Neural crest cell (in vitro differentiated cells): ENCODE results near the gene ADGRF1. TPM values are rescaled to one million over a fixed set of nuclear protein-coding genes. Genes with fewer than 3 reads are reported as not detected.

ENCODE experiments used
- DNase-seq: peaks from one replicate; pipeline ENCODE4 v3.0.0; 2021; ENCODE audit warnings: low read depth, mixed read lengths, low spot score
- H3K27ac Mint-ChIP-seq: one replicate; pipeline ENCODE4 v1.8.0; 2021; ENCODE audit warnings: mild to moderate bottlenecking, mixed read lengths; ENCODE audit not compliant: unreplicated experiment
- H3K27me3 Mint-ChIP-seq: 2 replicates; pipeline ENCODE4 v1.8.0; 2021; ENCODE audit warnings: low read depth, mild to moderate bottlenecking, mixed read lengths
- H3K36me3 Mint-ChIP-seq: 2 replicates; pipeline ENCODE4 v1.8.0; 2021; ENCODE audit warnings: low read depth, mild to moderate bottlenecking, mixed read lengths
- H3K4me1 Mint-ChIP-seq: 2 replicates; pipeline ENCODE4 v1.8.0; 2021; ENCODE audit warnings: mixed read lengths
- H3K4me3 Mint-ChIP-seq: one replicate; pipeline ENCODE4 v1.8.0; 2021; ENCODE audit warnings: mild to moderate bottlenecking, mixed read lengths
- H3K9me3 Mint-ChIP-seq: 2 replicates; pipeline ENCODE4 v1.8.0; 2021; ENCODE audit warnings: mixed read lengths
- CTCF ChIP-seq: fragments of 200-600 bp; sonication (generic); conservative IDR thresholded peaks from 2 replicates; pipeline ENCODE4 v1.5.0; 2021; ENCODE audit warnings: antibody characterized with exemption, mild to moderate bottlenecking
- total RNA-seq: library from RNA; stranded (reverse); gene quantifications from 2 replicates; pipeline ENCODE4 v1.2.1, GENCODE V29; 2021

Gene ADGRF1
- total RNA-seq, 1 donor from 2014 or later = 0.09 TPM

- H3K27me3 Mint-ChIP-seq = no peaks in the 10 kb centered on the region
- H3K36me3 Mint-ChIP-seq = no peaks in the 10 kb centered on the region
- H3K27ac Mint-ChIP-seq = no peak overlapping the region
- TF ChIP-seq CTCF = no peak
- no peak overlapping the region for H3K4me3 Mint-ChIP-seq
- DNase-seq = no peak
- no peaks in the 10 kb centered on the region for H3K4me1 Mint-ChIP-seq
- H3K9me3 Mint-ChIP-seq = no peaks in the 10 kb centered on the region
These were observed 77.2 kb downstream of the ADGRF1 start for GRCh38 chr6:46964716-46965519.

- Mint-ChIP-seq H3K4me1 (no peaks in the 10 kb centered on the region), H3K36me3 (no peaks in the 10 kb centered on the region), H3K27me3 (no peaks in the 10 kb centered on the region), H3K9me3 (no peaks in the 10 kb centered on the region), H3K4me3 (no peak overlapping the region), H3K27ac (no peak overlapping the region)
- no peak for TF ChIP-seq CTCF
- DNase-seq = no peak
These were observed 78.5 kb downstream of the ADGRF1 start for GRCh38 chr6:46963626-46964025.

GRCh38 chr6:46963039-46963438 is 79.1 kb downstream of the ADGRF1 start:
- TF ChIP-seq CTCF = no peak
- Mint-ChIP-seq H3K4me3 (no peak overlapping the region), H3K27ac (no peak overlapping the region), H3K9me3 (no peaks in the 10 kb centered on the region), H3K4me1 (no peaks in the 10 kb centered on the region), H3K36me3 (no peaks in the 10 kb centered on the region), H3K27me3 (no peaks in the 10 kb centered on the region)
- no peak for DNase-seq

GRCh38 chr6:46961711-46962110 is 80.4 kb downstream of the ADGRF1 start:
- Mint-ChIP-seq H3K27me3 (no peaks in the 10 kb centered on the region), H3K9me3 (no peaks in the 10 kb centered on the region), H3K27ac (no peak overlapping the region), H3K4me1 (peaks cover 1% of the 10 kb centered on the region), H3K4me3 (no peak overlapping the region), H3K36me3 (no peaks in the 10 kb centered on the region)
- no peak for TF ChIP-seq CTCF
- DNase-seq = no peak

GRCh38 chr6:46961232-46961631 is 80.9 kb downstream of the ADGRF1 start:
- Mint-ChIP-seq H3K27me3 (no peaks in the 10 kb centered on the region), H3K4me3 (no peak overlapping the region), H3K27ac (no peak overlapping the region), H3K9me3 (no peaks in the 10 kb centered on the region), H3K4me1 (peaks cover 3% of the 10 kb centered on the region), H3K36me3 (no peaks in the 10 kb centered on the region)
- no peak for DNase-seq
- no peak for TF ChIP-seq CTCF
